GM10248 (cell line): ENCODE data around the gene EIF2B5.
A peak's percentile ranks its signal among the peaks of the same experiment; 100 is the strongest.

ENCODE experiments used
- CTCF ChIA-PET: fragments of 300-600 bp; sonication (Branson Sonifier 250); formaldehyde crosslinking; extraction: SDS; loops from one replicate; lab custom pipeline; 2021; ENCODE audit warnings: antibody characterized with exemption; lab: Yijun Ruan, JAX
- POLR2A ChIA-PET: fragments of 350-650 bp; sonication (Branson Sonifier 250); formaldehyde crosslinking; extraction: SDS; loops from one replicate; lab custom pipeline; 2020; ENCODE audit warnings: antibody characterized with exemption; lab: Yijun Ruan, JAX
- DNase-seq: peaks from one replicate; pipeline ENCODE4 v3.0.0; 2012; ENCODE audit errors: extremely low spot score
- CTCF ChIP-seq: IDR thresholded peaks from 2 replicates; pipeline ENCODE4 v1.5.1; 2012; ENCODE audit warnings: mild to moderate bottlenecking, low read depth; ENCODE audit errors: extremely low read depth, missing control alignments, control extremely low read depth

EIF2B5 gene

DNA sequence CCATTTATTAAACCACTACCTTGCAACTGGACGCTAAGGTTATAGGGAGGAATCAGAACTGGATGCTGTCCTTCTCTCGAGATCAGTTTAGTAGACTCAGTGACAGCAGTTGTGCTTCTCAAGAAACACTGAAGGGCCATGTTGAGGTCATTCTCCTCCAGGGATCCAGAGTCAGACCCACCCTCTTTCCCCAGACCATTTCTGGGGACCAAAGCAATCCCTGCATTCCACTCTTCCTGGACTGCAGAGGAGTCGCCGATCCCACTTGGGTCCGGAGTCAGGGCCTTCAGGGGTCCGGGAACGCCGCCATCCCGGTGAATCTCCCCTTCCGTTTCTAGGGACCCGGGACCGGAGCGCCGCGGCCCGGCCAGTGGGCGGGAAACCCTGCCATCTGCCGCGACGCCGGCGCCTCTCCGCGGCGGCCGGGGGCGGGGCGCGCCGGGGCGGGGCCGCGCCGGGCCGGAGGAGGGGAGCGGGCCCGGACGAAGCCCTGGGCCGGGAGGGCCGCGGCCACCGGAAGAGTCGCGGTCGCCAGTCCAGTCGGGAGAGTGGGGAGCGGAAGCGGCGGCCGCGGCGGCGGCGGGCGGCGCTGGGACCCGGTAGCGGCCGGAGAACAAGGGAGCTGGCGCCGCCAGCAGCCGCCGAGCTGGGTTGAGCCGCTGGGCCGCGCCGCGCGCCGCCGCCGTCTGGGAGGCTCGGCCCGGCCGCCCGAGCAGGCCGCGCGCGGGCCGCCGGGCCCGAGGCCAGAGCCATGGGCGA, 19.9 kb downstream of the EIF2B5 start, which contains the start of gene DVL3:
TSS of gene DVL3 (plus strand) at position 493 of the 759 bp plus-strand sequence. CDS start at position 752, 259 bp downstream.
- POLR2A ChIA-PET: interaction anchor here (0.6 kb wide), 1 partner anchor 65 kb away, joined by 4 read pairs; no protein-coding TSS in a partner anchor
- CTCF ChIA-PET: interaction anchor here (0.8 to 1.2 kb wide), 4 partner anchors 9 to 73 kb away, joined by 3 read pairs; no protein-coding TSS in a partner anchor
- TF ChIP-seq CTCF: no peak
- peak; percentile 91 for DNase-seq

DNA sequence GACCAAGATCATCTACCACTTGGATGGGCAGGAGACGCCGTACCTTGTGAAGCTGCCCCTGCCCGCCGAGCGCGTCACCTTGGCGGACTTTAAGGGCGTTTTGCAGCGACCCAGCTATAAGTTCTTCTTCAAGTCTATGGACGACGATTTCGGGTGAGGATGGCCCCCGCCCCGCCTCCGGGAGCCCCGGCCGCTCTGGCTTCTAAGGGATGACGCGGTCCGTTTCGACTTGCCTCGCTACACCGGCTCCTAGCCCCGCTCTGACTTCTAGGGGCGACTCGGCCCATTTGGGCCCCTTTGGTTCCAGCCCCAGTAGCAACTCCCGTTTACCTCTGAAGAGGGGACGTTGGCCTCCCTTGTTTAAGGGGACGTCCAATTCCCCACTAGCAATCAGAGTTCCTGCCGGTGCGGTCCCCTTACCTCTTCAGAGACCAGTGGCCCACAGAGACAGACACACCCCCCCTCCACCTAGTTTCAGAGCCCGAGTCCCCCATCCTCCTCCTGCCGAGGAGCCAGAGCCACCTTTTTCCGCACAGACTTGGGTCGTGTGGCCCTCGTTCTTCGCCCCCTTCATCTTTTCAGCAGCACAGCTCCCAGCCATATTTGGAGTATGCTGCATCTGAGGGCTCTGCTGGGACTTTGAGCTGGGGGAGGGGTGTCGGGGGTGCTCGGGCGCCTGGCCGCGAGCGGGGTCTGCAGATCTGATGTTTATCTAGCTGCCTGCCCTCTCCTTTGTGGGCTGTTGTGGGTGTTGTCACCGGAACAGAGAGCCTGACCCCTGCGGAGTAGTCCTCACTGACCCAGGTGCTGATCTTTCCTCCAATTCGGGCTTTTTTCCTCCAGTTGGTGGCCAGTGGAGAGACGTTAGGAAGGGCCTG, 20.7 kb downstream of the EIF2B5 start:
- POLR2A ChIA-PET: interaction anchor here (0.6 to 0.7 kb wide), 3 partner anchors 16 to 66 kb away, joined by 3 to 4 read pairs (median 4); no protein-coding TSS in a partner anchor
- TF ChIP-seq CTCF: no peak
- DNase-seq: peak; percentile 53
- CTCF ChIA-PET: interaction anchor here (0.8 to 1.2 kb wide), 6 partner anchors 10 to 271 kb away, joined by 3 read pairs; partner anchors contain the start of genes EEF1AKMT4 and PARL

DNA sequence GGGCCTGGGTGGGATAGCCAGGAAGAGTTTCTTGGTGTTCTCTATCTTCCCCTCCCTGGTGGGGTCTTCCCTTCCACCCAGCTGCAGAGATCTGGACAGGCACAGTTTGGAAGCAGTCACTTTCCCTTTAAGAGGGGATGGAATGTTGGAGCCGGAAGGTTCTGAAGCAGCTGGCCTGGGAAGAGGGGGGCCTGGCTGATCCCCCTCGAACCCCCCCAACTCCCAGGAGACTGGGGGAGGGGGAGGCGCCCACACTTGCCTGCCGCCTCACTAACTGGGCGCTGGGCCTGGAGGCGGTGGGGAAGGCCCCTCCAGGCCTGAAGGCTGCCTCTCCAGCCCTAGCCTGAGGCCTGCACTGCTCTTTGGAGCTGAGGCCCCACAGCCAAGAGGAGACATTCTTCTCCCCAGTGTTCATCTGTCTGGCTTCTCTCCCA, 21.4 kb downstream of the EIF2B5 start:
- peak; percentile 49 for DNase-seq
- TF ChIP-seq CTCF: no peak
- ChIA-PET POLR2A (interaction anchor here (0.7 kb wide), 1 partner anchor 42 kb away, joined by 4 read pairs; no protein-coding TSS in a partner anchor), CTCF (interaction anchor here (1.1 to 1.2 kb wide), 3 partner anchors 11 to 272 kb away, joined by 3 read pairs; partner anchors contain the start of genes EEF1AKMT4 and PARL)

GRCh38 chr3:184157206-184157605, 22.0 kb downstream of the EIF2B5 start:
- TF ChIP-seq CTCF: no peak
- DNase-seq: no peak
- POLR2A ChIA-PET: no interaction called here
- CTCF ChIA-PET: interaction anchor here (1.1 to 1.3 kb wide), 5 partner anchors 11 to 273 kb away, joined by 3 to 5 read pairs (median 3); partner anchors contain the start of genes EEF1AKMT4 and PARL

DNA sequence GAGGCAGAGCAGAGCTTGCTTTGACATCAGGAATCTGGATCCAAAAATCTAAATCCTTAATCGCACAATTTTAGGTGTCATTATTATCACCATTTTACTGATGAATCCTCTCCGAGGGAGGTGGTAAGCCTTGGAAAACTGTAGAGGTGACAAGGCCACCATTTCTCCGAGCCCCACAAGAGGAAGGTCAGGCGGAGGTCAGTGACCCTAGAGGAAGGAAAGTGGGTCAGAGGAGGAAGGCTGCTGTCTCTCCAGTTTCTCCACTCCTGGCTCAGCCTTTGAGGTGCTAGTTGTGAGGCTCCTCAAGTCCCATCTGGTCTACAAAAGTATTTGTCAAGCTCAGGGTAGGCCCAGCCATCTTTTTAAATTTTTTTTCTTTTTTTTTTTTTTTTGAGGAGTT, 23.2 kb downstream of the EIF2B5 start:
- CTCF ChIA-PET: interaction anchor here (1.2 to 1.4 kb wide), 4 partner anchors 10 to 24 kb away, joined by 3 to 6 read pairs (median 4); no protein-coding TSS in a partner anchor

More for the DNA sequence above, 23.2 kb downstream of the EIF2B5 start:
- TF ChIP-seq CTCF: no peak
- POLR2A ChIA-PET: no interaction called here
- no peak for DNase-seq
